Endodermal cell (in vitro differentiated cells): Measurements from ENCODE around the gene HSPB2. TPM values are rescaled to one million over a fixed set of nuclear protein-coding genes. Genes with fewer than 3 reads are reported as not detected.

Source experiments
- DNase-seq: peaks from one replicate; pipeline ENCODE4 v3.0.0-alpha.2; 2017
- H3K27ac ChIP-seq: 2 replicates; pipeline ENCODE4 v1.5.1; 2013; ENCODE audit warnings: mild to moderate bottlenecking, low read depth, low read length, moderate library complexity
- H3K27me3 ChIP-seq: 2 replicates; pipeline ENCODE4 v1.6.1; 2013; ENCODE audit warnings: mild to moderate bottlenecking, low read length, moderate library complexity; ENCODE audit not compliant: insufficient read depth, control insufficient read depth, poor library complexity, severe bottlenecking
- H3K36me3 ChIP-seq: 2 replicates; pipeline ENCODE4 v1.7.0; 2013; ENCODE audit warnings: mild to moderate bottlenecking, low read length, moderate library complexity; ENCODE audit not compliant: control insufficient read depth, insufficient read depth
- H3K4me1 ChIP-seq: one replicate; pipeline ENCODE4 v1.7.0; 2013; ENCODE audit warnings: low read length; ENCODE audit not compliant: control insufficient read depth, insufficient read depth
- H3K4me3 ChIP-seq: 2 replicates; pipeline ENCODE4 v1.5.1; 2013; ENCODE audit warnings: mild to moderate bottlenecking, low read length, moderate library complexity
- H3K9ac ChIP-seq: 2 replicates; pipeline ENCODE4 v1.6.1; 2013; ENCODE audit warnings: mild to moderate bottlenecking, low read length, moderate library complexity; ENCODE audit not compliant: poor library complexity, severe bottlenecking; ENCODE audit errors: extremely low read depth
- H3K9me3 ChIP-seq: 2 replicates; pipeline ENCODE4 v1.6.1; 2013; ENCODE audit warnings: mild to moderate bottlenecking, low read length, moderate library complexity; ENCODE audit not compliant: control insufficient read depth
- H3K27ac Mint-ChIP-seq: 2 replicates; pipeline ENCODE4 v1.8.0; 2020; ENCODE audit warnings: mixed read lengths
- H3K27me3 Mint-ChIP-seq: 2 replicates; pipeline ENCODE4 v1.8.0; 2021; ENCODE audit warnings: mild to moderate bottlenecking, mixed read lengths; ENCODE audit not compliant: insufficient read depth
- H3K36me3 Mint-ChIP-seq: 2 replicates; pipeline ENCODE4 v1.8.0; 2020; ENCODE audit warnings: low read depth, mixed read lengths
- H3K4me1 Mint-ChIP-seq: 2 replicates; pipeline ENCODE4 v1.8.0; 2020; ENCODE audit warnings: mixed read lengths
- H3K4me3 Mint-ChIP-seq: 2 replicates; pipeline ENCODE4 v1.8.0; 2020; ENCODE audit warnings: mild to moderate bottlenecking, moderate library complexity, mixed read lengths
- H3K9me3 Mint-ChIP-seq: 2 replicates; pipeline ENCODE4 v1.8.0; 2020; ENCODE audit warnings: mild to moderate bottlenecking, mixed read lengths
- CTCF ChIP-seq: fragments of 200-600 bp; sonication (generic); conservative IDR thresholded peaks from 2 replicates; pipeline ENCODE4 v1.5.0; 2021; ENCODE audit warnings: antibody characterized with exemption, mild to moderate bottlenecking
- WGBS, 2 experiments: methylation state at CpG; one replicate each; pipeline versions ENCODE4 v1.1.5 to v1.1.7; 2013; ENCODE audit warnings: missing lambda C conversion rate in 2 of 2, mixed read lengths in 1 of 2; ENCODE audit not compliant: insufficient coverage in 1 of 2, insufficient read length in 1 of 2; 5-methylcytosine and 5-hydroxymethylcytosine counted together
- long read RNA-seq, 4 experiments: library from polyadenylated mRNA in 2 of 4; library from RNA in 1 of 4; library from capped mRNA in 1 of 4; stranded (forward) in 3 of 4; unstranded in 1 of 4; transcript quantifications; one replicate each; pipeline ENCODE4 v2.0.0, GENCODE V29; 2020 to 2021; ENCODE audit warnings: inconsistent platforms in 1 of 4
- polyA plus RNA-seq, 2 experiments: library from polyadenylated mRNA; stranded (reverse); fragments of 50-300 nt; gene quantifications; one replicate each; pipeline ENCODE4 v1.2.3, GENCODE V29; 2013
- total RNA-seq, 2 donors: library from RNA; stranded (reverse); fragmentation: NEBNext Ultra II Directional in 1 of 2; extraction: Animal tissue kit (Norgen Biotek cat#: 25700) in 1 of 2; gene quantifications; 2 replicates in 1 of 2; 3 replicates in 1 of 2; pipeline ENCODE4 v1.2.1, GENCODE V29; 2021

Gene HSPB2
- under 1 TPM; 0.20 to 0.33 TPM for total RNA-seq
- 0.57 TPM for polyA plus RNA-seq (2013, experiment 1 of 2)
- polyA plus RNA-seq (2013, experiment 2 of 2): not detected
- long read RNA-seq, experiment 1: 0 reads
- long read RNA-seq, experiment 2: 0 reads
- long read RNA-seq, experiment 3: 0 reads
- long read RNA-seq, experiment 4: 0 reads

GRCh38 chr11:111912535-111912934 is at the start of gene HSPB2:
HSPB2 (plus strand) TSS chr11:111912734; CDS start chr11:111912830, 96 bp downstream.
- peaks cover 35% of the 10 kb centered on the region for H3K4me1 Mint-ChIP-seq
- Histone ChIP-seq H3K27ac (no peak within 1 kb of the TSS), H3K4me1 (peaks cover 9% of the 10 kb centered on the region), H3K9ac (no peak within 1 kb of the TSS), H3K4me3 (no peak within 1 kb of the TSS), H3K9me3 (no peaks in the 10 kb centered on the region), H3K36me3 (no peaks in the 10 kb centered on the region), H3K27me3 (no peaks in the 10 kb centered on the region)
- no peak for TF ChIP-seq CTCF
- no peak within 1 kb of the TSS for H3K27ac Mint-ChIP-seq
- 89 to 93% methylated on average over 8 to 25 of the region's 26 CpGs for WGBS, 2 experiments
- no peaks in the 10 kb centered on the region for H3K9me3 Mint-ChIP-seq
- H3K4me3 Mint-ChIP-seq: no peak within 1 kb of the TSS
- DNase-seq: no peak
- peaks cover 13% of the 10 kb centered on the region for H3K27me3 Mint-ChIP-seq
- H3K36me3 Mint-ChIP-seq: no peaks in the 10 kb centered on the region

- Mint-ChIP-seq H3K9me3 (no peaks in the 10 kb centered on the region), H3K27ac (no peak overlapping the region), H3K4me3 (peak overlapping the region; percentile 87), H3K4me1 (peaks cover 9% of the 10 kb centered on the region), H3K27me3 (no peaks in the 10 kb centered on the region), H3K36me3 (peaks cover 28% of the 10 kb centered on the region)
- Histone ChIP-seq H3K4me1 (no peaks in the 10 kb centered on the region), H3K27me3 (no peaks in the 10 kb centered on the region), H3K4me3 (peak overlapping the region; percentile 95), H3K27ac (no peak overlapping the region), H3K36me3 (peaks cover 18% of the 10 kb centered on the region), H3K9ac (no peak overlapping the region), H3K9me3 (no peaks in the 10 kb centered on the region)
- WGBS, 2 experiments: 77% methylated on average over 1 of the region's 1 CpG; no CpG with 5 or more reads in 1 of the 2 experiments
- TF ChIP-seq CTCF: no peak
- no peak for DNase-seq
Measured at GRCh38 chr11:111870113-111870512, 42.4 kb upstream of the HSPB2 start.

- no peak for DNase-seq
- no peak overlapping the region for H3K27ac ChIP-seq
- Mint-ChIP-seq H3K4me1 (peaks cover 9% of the 10 kb centered on the region), H3K36me3 (peaks cover 24% of the 10 kb centered on the region), H3K4me3 (peak overlapping the region; percentile 87), H3K9me3 (no peaks in the 10 kb centered on the region), H3K27me3 (no peaks in the 10 kb centered on the region), H3K27ac (peak overlapping the region; percentile 92)
- peaks cover 14% of the 10 kb centered on the region for H3K36me3 ChIP-seq
- H3K27me3 ChIP-seq: no peaks in the 10 kb centered on the region
- H3K9me3 ChIP-seq: no peaks in the 10 kb centered on the region
- no peak for TF ChIP-seq CTCF
- peak overlapping the region; percentile 95 for H3K4me3 ChIP-seq
- no peaks in the 10 kb centered on the region for H3K4me1 ChIP-seq
- H3K9ac ChIP-seq: peak overlapping the region; percentile 48
Measured at GRCh38 chr11:111870522-111870885, 42.0 kb upstream of the HSPB2 start.
